H1 (cell line): ENCODE data around the gene CASP5. TPM values are rescaled to one million over a fixed set of nuclear protein-coding genes. Genes with fewer than 3 reads are reported as not detected.
A peak's percentile ranks its signal among the peaks of the same experiment; 100 is the strongest.

Experiments used
- CTCF ChIA-PET: fragments of 300-600 bp; sonication (Branson Sonifier 250); formaldehyde crosslinking; loops from one replicate; lab custom pipeline; 2021; ENCODE audit not compliant: partially characterized antibody; lab: Charles Lee
- POLR2A ChIA-PET: fragments of 300-600 bp; sonication (Branson Sonifier 250); formaldehyde crosslinking; loops from one replicate; lab custom pipeline; 2021; ENCODE audit warnings: inconsistent platforms; ENCODE audit not compliant: partially characterized antibody; lab: Charles Lee
- DNase-seq, 2 experiments: peaks; one replicate each; pipeline versions ENCODE4 v3.0.0 to v3.0.0-alpha.2; 2010 to 2022; ENCODE audit warnings: low spot score in 2 of 2, low read depth in 1 of 2, mixed read lengths in 1 of 2
- FAIRE-seq: peaks from 2 replicates; lab custom pipeline; 2011; peaks lifted over from hg19 to GRCh38; lab: Jason Lieb, UNC
- H2AFZ ChIP-seq: 2 replicates; pipeline ENCODE4 v1.8.1; 2012; ENCODE audit warnings: low read length, inconsistent platforms
- H2AK5ac ChIP-seq: 2 replicates; pipeline ENCODE4 v1.6.1; 2013; ENCODE audit warnings: low read depth, low read length
- H2BK120ac ChIP-seq: replicated peaks from 2 replicates; pipeline ENCODE3; 2013; ENCODE audit warnings: low read depth, low read length, inconsistent platforms
- H2BK12ac ChIP-seq: 2 replicates; pipeline ENCODE4 v1.6.1; 2013; ENCODE audit warnings: low read depth, low read length
- H2BK15ac ChIP-seq: 2 replicates; pipeline ENCODE4 v1.6.1; 2013; ENCODE audit warnings: low read length
- H2BK20ac ChIP-seq: 2 replicates; pipeline ENCODE4 v1.6.1; 2013; ENCODE audit warnings: low read length
- H2BK5ac ChIP-seq: 2 replicates; pipeline ENCODE4 v1.6.1; 2013; ENCODE audit warnings: low read depth, low read length
- H3K14ac ChIP-seq: 2 replicates; pipeline ENCODE4 v1.6.1; 2013; ENCODE audit warnings: inconsistent platforms; ENCODE audit not compliant: insufficient read length
- H3K18ac ChIP-seq: 2 replicates; pipeline ENCODE4 v1.6.1; 2013; ENCODE audit warnings: low read length; ENCODE audit errors: extremely low read depth
- H3K23ac ChIP-seq: 2 replicates; pipeline ENCODE4 v1.6.1; 2013; ENCODE audit warnings: inconsistent platforms; ENCODE audit not compliant: insufficient read length
- H3K23me2 ChIP-seq: 2 replicates; pipeline ENCODE4 v1.6.1; 2013; ENCODE audit warnings: low read depth, low read length
- H3K27ac ChIP-seq: 2 replicates; pipeline ENCODE4 v1.6.1; 2011; ENCODE audit warnings: low read depth, low read length, inconsistent platforms
- H3K27me3 ChIP-seq, 4 experiments: replicated peaks in 1 of 4; 1 replicate in 1 of 4; 2 replicates in 3 of 4; pipeline versions ENCODE4 v1.6.1 to v1.8.1; 2011 to 2013; ENCODE audit warnings: low read length in 3 of 4, mild to moderate bottlenecking in 3 of 4, inconsistent platforms in 2 of 4, mixed read lengths in 2 of 4, moderate library complexity in 1 of 4; ENCODE audit not compliant: control insufficient read depth in 3 of 4, insufficient read depth in 3 of 4; ENCODE audit errors: extremely low read depth in 1 of 4
- H3K36me3 ChIP-seq, 4 experiments: 2 replicates each; pipeline versions ENCODE4 v1.6.1 to v1.8.1; 2011 to 2013; ENCODE audit warnings: mild to moderate bottlenecking in 4 of 4, low read length in 3 of 4, moderate library complexity in 2 of 4, control low read depth in 1 of 4, inconsistent platforms in 1 of 4; ENCODE audit not compliant: insufficient read depth in 4 of 4, control insufficient read depth in 2 of 4
- H3K4ac ChIP-seq: replicated peaks from 2 replicates; pipeline ENCODE3; 2013; ENCODE audit warnings: low read length, low read depth, mixed read lengths, inconsistent platforms; ENCODE audit not compliant: insufficient read length
- H3K4me1 ChIP-seq, 4 experiments: replicated peaks in 1 of 4; 1 replicate in 1 of 4; 2 replicates in 3 of 4; pipeline versions ENCODE4 v1.6.1 to v1.8.1; 2011 to 2013; ENCODE audit warnings: low read length in 3 of 4, inconsistent platforms in 2 of 4, mixed read lengths in 1 of 4; ENCODE audit not compliant: insufficient read depth in 4 of 4, control insufficient read depth in 3 of 4
- H3K4me2 ChIP-seq, 2 experiments: 2 replicates each; pipeline versions ENCODE4 v1.6.1 to v1.8.1; 2011 to 2013; ENCODE audit warnings: low read depth in 2 of 2, low read length in 2 of 2, control low read depth in 1 of 2, inconsistent platforms in 1 of 2, mild to moderate bottlenecking in 1 of 2; ENCODE audit not compliant: insufficient read depth in 1 of 2
- H3K4me3 ChIP-seq, 4 experiments: fragments of 200-600, 300-600 bp in 1 of 4; sonication (generic), shearing (Covaris generic), sonication (Bioruptor Twin) in 1 of 4; 2 replicates each; pipeline versions ENCODE4 v1.5.1 to v1.8.1; 2011 to 2016; ENCODE audit warnings: low read length in 4 of 4, low read depth in 3 of 4, control low read depth in 2 of 4, inconsistent platforms in 2 of 4, mild to moderate bottlenecking in 2 of 4, mixed read lengths in 1 of 4, moderate library complexity in 1 of 4; ENCODE audit not compliant: insufficient read depth in 2 of 4; ENCODE audit errors: extremely low read depth in 1 of 4
- H3K56ac ChIP-seq: replicated peaks from 2 replicates; pipeline ENCODE3; 2013; ENCODE audit warnings: low read depth, mild to moderate bottlenecking, mixed read lengths, low read length, inconsistent platforms; ENCODE audit not compliant: insufficient read length
- H3K79me1 ChIP-seq: 2 replicates; pipeline ENCODE4 v1.6.1; 2013; ENCODE audit warnings: low read depth, low read length, control low read depth
- H3K79me2 ChIP-seq, 2 experiments: 2 replicates each; pipeline versions ENCODE4 v1.6.1 to v1.8.1; 2012 to 2013; ENCODE audit warnings: low read length in 2 of 2, mild to moderate bottlenecking in 2 of 2, inconsistent platforms in 1 of 2; ENCODE audit not compliant: insufficient read depth in 2 of 2, control insufficient read depth in 1 of 2
- H3K9ac ChIP-seq, 4 experiments: replicated peaks in 1 of 4; 1 replicate in 1 of 4; 2 replicates in 3 of 4; pipeline versions ENCODE4 v1.6.1 to v1.8.1; 2011 to 2013; ENCODE audit warnings: low read depth in 3 of 4, low read length in 3 of 4, control low read depth in 2 of 4, mild to moderate bottlenecking in 2 of 4, moderate library complexity in 2 of 4, inconsistent platforms in 1 of 4; ENCODE audit errors: extremely low read depth in 1 of 4
- H3K9me3 ChIP-seq, 2 experiments: 2 replicates each; pipeline versions ENCODE4 v1.6.1 to v1.8.1; 2012 to 2013; ENCODE audit warnings: mild to moderate bottlenecking in 2 of 2, moderate library complexity in 2 of 2, control low read depth in 1 of 2, inconsistent platforms in 1 of 2, low read depth in 1 of 2, low read length in 1 of 2, mixed read lengths in 1 of 2; ENCODE audit not compliant: insufficient read depth in 2 of 2
- H4K20me1 ChIP-seq, 2 experiments: replicated peaks in 1 of 2; 2 replicates each; pipeline versions ENCODE3 to v1.8.1; 2011 to 2013; ENCODE audit warnings: inconsistent platforms in 2 of 2, low read length in 2 of 2, mild to moderate bottlenecking in 1 of 2; ENCODE audit not compliant: insufficient read depth in 2 of 2, control insufficient read depth in 1 of 2
- H4K5ac ChIP-seq: 2 replicates; pipeline ENCODE4 v1.6.1; 2013; ENCODE audit warnings: low read length, low read depth, mixed read lengths, inconsistent platforms; ENCODE audit not compliant: insufficient read length
- H4K8ac ChIP-seq: 2 replicates; pipeline ENCODE4 v1.8.0; 2013; ENCODE audit warnings: mild to moderate bottlenecking, moderate library complexity, low read length, inconsistent platforms; ENCODE audit not compliant: insufficient read depth; ENCODE audit errors: extremely low read depth
- H4K91ac ChIP-seq: replicated peaks from 2 replicates; pipeline ENCODE3; 2013; ENCODE audit warnings: low read length, mixed read lengths, inconsistent platforms; ENCODE audit not compliant: insufficient read length
- BCL11A ChIP-seq, 2 experiments: IDR thresholded peaks; one replicate each; pipeline ENCODE4 v1.6.1; 2011; ENCODE audit warnings: low read depth in 2 of 2, low read length in 2 of 2, mild to moderate bottlenecking in 2 of 2
- CBX5 ChIP-seq: fragments of 300-800, 300-1000 bp; sonication (generic); IDR thresholded peaks from 2 replicates; pipeline ENCODE4 v1.7.1; 2016; ENCODE audit warnings: antibody characterized with exemption, low read length, low read depth
- CHD2 ChIP-seq: IDR thresholded peaks from 2 replicates; pipeline ENCODE4 v1.6.1; 2012; ENCODE audit warnings: low read length, improper control_type of control experiment
- E2F6 ChIP-seq: IDR thresholded peaks from 2 replicates; pipeline ENCODE4 v1.6.1; 2012; ENCODE audit warnings: inconsistent platforms
- GABPA ChIP-seq: IDR thresholded peaks from 2 replicates; pipeline ENCODE4 v1.6.1; 2011; ENCODE audit warnings: mild to moderate bottlenecking, low read length, moderate library complexity, borderline replicate concordance; ENCODE audit not compliant: insufficient read depth
- MAX ChIP-seq: IDR thresholded peaks from 2 replicates; pipeline ENCODE4 v1.6.1; 2012; ENCODE audit warnings: inconsistent platforms
- ZNF274 ChIP-seq: IDR thresholded peaks from 2 replicates; pipeline ENCODE4 v1.7.0; 2012; ENCODE audit warnings: low read length, borderline replicate concordance; ENCODE audit errors: extremely low read depth
- WGBS, 2 experiments: shearing (Covaris generic) in 1 of 2; methylation state at CpG; one replicate each; pipeline versions ENCODE4 v1.1.6 to v1.1.7; 2013 to 2015; ENCODE audit warnings: low lambda C conversion rate in 2 of 2, mixed read lengths in 2 of 2, inconsistent platforms in 1 of 2, low coverage in 1 of 2, missing lambda C conversion rate in 1 of 2; ENCODE audit not compliant: insufficient replicate concordance in 2 of 2, insufficient coverage in 1 of 2, insufficient read length in 1 of 2; ENCODE audit errors: extremely low coverage in 1 of 2, missing lambda C conversion rate in 1 of 2; 5-methylcytosine and 5-hydroxymethylcytosine counted together
- polyA plus RNA-seq, 7 experiments: library from polyadenylated mRNA; depleted of rRNA in 3 of 7; stranded (reverse) in 5 of 7; unstranded in 2 of 7; fragments of >200 nt in 5 of 7; fragments of 200-250 nt in 2 of 7; gene quantifications; 1 replicate in 5 of 7; 2 replicates in 1 of 7; 4 replicates in 1 of 7; pipeline versions ENCODE4 v1.2.1 to v1.2.3, GENCODE V29; 2011 to 2013; ENCODE audit warnings: missing spikeins in 2 of 7, mixed read lengths in 2 of 7
- total RNA-seq: library from RNA; stranded (reverse); fragmentation: NEBNext Ultra II Directional; extraction: Animal tissue kit (Norgen Biotek cat#: 25700); gene quantifications from 2 replicates; pipeline ENCODE4 v1.2.1, GENCODE V29; 2021

CASP5 gene
- total and polyA plus RNA-seq, 2 of the 8 experiments (the other 6 are each of a cell fraction or from before 2014, with no cell fraction given), result not detected

GRCh38 chr11:104968355-104968855 is 54.6 kb downstream of the CASP5 start, which contains the start of gene CASP4:
CASP4 (minus strand) TSS chr11:104968574; CDS start chr11:104968525, 49 bp downstream.
- ChIA-PET CTCF (interaction anchor here (0.6 to 1.6 kb wide), 3 partner anchors 23 to 49 kb away, joined by 3 to 5 read pairs (median 3); no protein-coding TSS in a partner anchor), POLR2A (no interaction called here)
- FAIRE-seq (no peak), DNase-seq (no peak)
- no peak within 1 kb of the TSS for H2BK12ac ChIP-seq
- H3K56ac ChIP-seq, result no peak within 1 kb of the TSS
- H3K14ac ChIP-seq, result no peak within 1 kb of the TSS
- H2BK15ac ChIP-seq, result no peak within 1 kb of the TSS
- no peak within 1 kb of the TSS for H2AK5ac ChIP-seq
- peak within 1 kb of the TSS; percentile 90 for H2AFZ ChIP-seq
- WGBS, 2 experiments, result 89% methylated on average over 4 of the region's 4 CpGs; no CpG with 5 or more reads in 1 of the 2 experiments
- H3K4me3 ChIP-seq, result no peak within 1 kb of the TSS
- H3K4me2 ChIP-seq, result no peak within 1 kb of the TSS
- H3K27me3 ChIP-seq, result no peaks in the 10 kb centered on the region
- no peaks in the 10 kb centered on the region for H3K79me1 ChIP-seq
- H4K8ac ChIP-seq, result no peak within 1 kb of the TSS
- no peak within 1 kb of the TSS for H3K23ac ChIP-seq
- no peak within 1 kb of the TSS for H3K27ac ChIP-seq
- no peak within 1 kb of the TSS for H2BK120ac ChIP-seq
- peaks cover 0 to 7% (median 3%) of the 10 kb centered on the region in 4 experiments; a peak in 4 of 7 replicates for H3K4me1 ChIP-seq
- peaks cover 0 to 2% (median 0%) of the 10 kb centered on the region in 4 experiments; a peak in 2 of 8 replicates for H3K36me3 ChIP-seq
- H3K23me2 ChIP-seq, result no peaks in the 10 kb centered on the region; the same call in 1 of the 2 replicates
- H4K20me1 ChIP-seq, result no peaks in the 10 kb centered on the region
- H3K9ac ChIP-seq, result no peak within 1 kb of the TSS
- H3K9me3 ChIP-seq, result peaks cover 4 to 10% of the 10 kb centered on the region in 2 experiments
- H2BK20ac ChIP-seq, result 0 out of 2 replicates have a peak within 1 kb of the TSS, but pooled peaks have one; percentile 34
- H3K4ac ChIP-seq, result no peak within 1 kb of the TSS
- H3K79me2 ChIP-seq, result no peaks in the 10 kb centered on the region
- H3K18ac ChIP-seq, result no peak within 1 kb of the TSS
- no peak within 1 kb of the TSS for H2BK5ac ChIP-seq
- H4K91ac ChIP-seq, result no peak within 1 kb of the TSS
- H4K5ac ChIP-seq, result no peak within 1 kb of the TSS
- TF ChIP-seq CBX5 (no peak), MAX (no peak), CHD2 (no peak), E2F6 (no peak), ZNF274 (no peak), BCL11A (IDR thresholded peaks at IDR 0.05; ENCODE audit: low read depth in 2 of 2, low read length in 2 of 2) (no peak), GABPA (no peak)
